ENCODE results near the gene ST6GALNAC5. TPM values are rescaled to one million over a fixed set of nuclear protein-coding genes. Genes with fewer than 3 reads are reported as not detected.
A peak's percentile ranks its signal among the peaks of the same experiment; 100 is the strongest.

The ST6GALNAC5 gene
- total and polyA plus RNA-seq, 8 donors = 7.6 to 18.9 (median 10.0) TPM

GRCh38 chr1:77039111-77039510 is 171.8 kb downstream of the ST6GALNAC5 start:
- no peaks in the 10 kb centered on the region for H3K4me1 ChIP-seq
- no peak for DNase-seq
- no peak for TF ChIP-seq CTCF (IDR thresholded peaks at IDR 0.05)
- no peak overlapping the region for H3K4me3 ChIP-seq
- intact Hi-C loops (cut with DNase I) = no loop called here
- H3K9me3 ChIP-seq = peaks cover 0 to 4% of the 10 kb centered on the region in 2 donors
- H3K27ac ChIP-seq = no peak overlapping the region
- ATAC-seq = no peak
- no peaks in the 10 kb centered on the region for H3K27me3 ChIP-seq
- H3K36me3 ChIP-seq = no peaks in the 10 kb centered on the region

GRCh38 chr1:77039739-77040138 is 172.5 kb downstream of the ST6GALNAC5 start:
- peak in 1 of 4 donors; percentile 71 for DNase-seq
- intact Hi-C loops (cut with DNase I) = no loop called here
- TF ChIP-seq CTCF (IDR thresholded peaks at IDR 0.05) = no peak
- Histone ChIP-seq H3K4me1 (no peaks in the 10 kb centered on the region), H3K36me3 (no peaks in the 10 kb centered on the region), H3K27ac (no peak overlapping the region), H3K4me3 (no peak overlapping the region), H3K27me3 (no peaks in the 10 kb centered on the region), H3K9me3 (peaks cover 0 to 4% of the 10 kb centered on the region in 2 donors)
- ATAC-seq = peak; percentile 83

- H3K27ac ChIP-seq = no peak overlapping the region
- peaks cover 0 to 4% of the 10 kb centered on the region in 2 donors for H3K9me3 ChIP-seq
- intact Hi-C loops (cut with DNase I) = no loop called here
- no peaks in the 10 kb centered on the region for H3K27me3 ChIP-seq
- no peak overlapping the region for H3K4me3 ChIP-seq
- no peak for DNase-seq
- no peak for TF ChIP-seq CTCF (IDR thresholded peaks at IDR 0.05)
- H3K36me3 ChIP-seq = no peaks in the 10 kb centered on the region
- no peak for ATAC-seq
- no peaks in the 10 kb centered on the region for H3K4me1 ChIP-seq
Measured at GRCh38 chr1:77040826-77041225, 173.5 kb downstream of the ST6GALNAC5 start.

- peaks cover 0 to 5% of the 10 kb centered on the region in 2 donors for H3K4me1 ChIP-seq
- no peak overlapping the region for H3K4me3 ChIP-seq
- H3K27me3 ChIP-seq = no peaks in the 10 kb centered on the region
- no peaks in the 10 kb centered on the region for H3K9me3 ChIP-seq
- H3K27ac ChIP-seq = no peak overlapping the region
- TF ChIP-seq CTCF (IDR thresholded peaks at IDR 0.05) = no peak
- no peaks in the 10 kb centered on the region for H3K36me3 ChIP-seq
- ATAC-seq (no peak), DNase-seq (no peak)
- intact Hi-C loops (cut with DNase I) = no loop called here
Measured at GRCh38 chr1:77044133-77044849, 177.0 kb downstream of the ST6GALNAC5 start.

- Histone ChIP-seq H3K4me3 (no peak overlapping the region), H3K27ac (no peak overlapping the region), H3K27me3 (no peaks in the 10 kb centered on the region), H3K36me3 (no peaks in the 10 kb centered on the region), H3K9me3 (no peaks in the 10 kb centered on the region), H3K4me1 (peaks cover 0 to 5% of the 10 kb centered on the region in 2 donors)
- intact Hi-C loops (cut with DNase I) = no loop called here
- DNase-seq = no peak
- ATAC-seq = no peak
- no peak for TF ChIP-seq CTCF (IDR thresholded peaks at IDR 0.05)
Measured at GRCh38 chr1:77047575-77047974, 180.3 kb downstream of the ST6GALNAC5 start.

All from left lung (tissue), 10 donors.